Skeletal muscle tissue (tissue), 4 donors: ENCODE measurements around the gene MYH10. TPM values are rescaled to one million over a fixed set of nuclear protein-coding genes. Genes with fewer than 3 reads are reported as not detected.

Experiments used
- H3K27ac ChIP-seq: one replicate; pipeline ENCODE4 v1.7.0; 2013; ENCODE audit warnings: mild to moderate bottlenecking, low read depth, low read length, inconsistent platforms
- H3K27me3 ChIP-seq, 3 donors: one replicate each; pipeline ENCODE4 v1.7.0; 2013; ENCODE audit warnings: low read length in 3 of 3; ENCODE audit not compliant: control insufficient read depth in 3 of 3, insufficient read depth in 3 of 3
- H3K36me3 ChIP-seq, 3 donors: one replicate each; pipeline ENCODE4 v1.7.0; 2013; ENCODE audit warnings: low read length in 3 of 3; ENCODE audit not compliant: control insufficient read depth in 3 of 3, insufficient read depth in 3 of 3
- H3K4me1 ChIP-seq, 3 donors: one replicate each; pipeline ENCODE4 v1.7.0; 2013; ENCODE audit warnings: low read length in 3 of 3, mild to moderate bottlenecking in 3 of 3; ENCODE audit not compliant: control insufficient read depth in 3 of 3, insufficient read depth in 3 of 3
- H3K4me3 ChIP-seq, 3 donors: one replicate each; pipeline ENCODE4 v1.7.0; 2013; ENCODE audit warnings: low read length in 3 of 3
- H3K9ac ChIP-seq, 3 donors: one replicate each; pipeline ENCODE4 v1.7.0; 2013; ENCODE audit warnings: low read length in 3 of 3, mild to moderate bottlenecking in 3 of 3, moderate library complexity in 2 of 3, low read depth in 1 of 3
- H3K9me3 ChIP-seq, 3 donors: one replicate each; pipeline ENCODE4 v1.7.0; 2013; ENCODE audit warnings: low read length in 3 of 3; ENCODE audit not compliant: control insufficient read depth in 3 of 3
- total RNA-seq: library from RNA; depleted of rRNA; stranded (reverse); fragments of >200 nt; gene quantifications from one replicate; pipeline ENCODE4 v1.2.3, GENCODE V29; 2014
- donor health status: Osteomylitis.

Gene MYH10
- total RNA-seq, 1 donor from 2014 or later, result 72.0 TPM

DNA sequence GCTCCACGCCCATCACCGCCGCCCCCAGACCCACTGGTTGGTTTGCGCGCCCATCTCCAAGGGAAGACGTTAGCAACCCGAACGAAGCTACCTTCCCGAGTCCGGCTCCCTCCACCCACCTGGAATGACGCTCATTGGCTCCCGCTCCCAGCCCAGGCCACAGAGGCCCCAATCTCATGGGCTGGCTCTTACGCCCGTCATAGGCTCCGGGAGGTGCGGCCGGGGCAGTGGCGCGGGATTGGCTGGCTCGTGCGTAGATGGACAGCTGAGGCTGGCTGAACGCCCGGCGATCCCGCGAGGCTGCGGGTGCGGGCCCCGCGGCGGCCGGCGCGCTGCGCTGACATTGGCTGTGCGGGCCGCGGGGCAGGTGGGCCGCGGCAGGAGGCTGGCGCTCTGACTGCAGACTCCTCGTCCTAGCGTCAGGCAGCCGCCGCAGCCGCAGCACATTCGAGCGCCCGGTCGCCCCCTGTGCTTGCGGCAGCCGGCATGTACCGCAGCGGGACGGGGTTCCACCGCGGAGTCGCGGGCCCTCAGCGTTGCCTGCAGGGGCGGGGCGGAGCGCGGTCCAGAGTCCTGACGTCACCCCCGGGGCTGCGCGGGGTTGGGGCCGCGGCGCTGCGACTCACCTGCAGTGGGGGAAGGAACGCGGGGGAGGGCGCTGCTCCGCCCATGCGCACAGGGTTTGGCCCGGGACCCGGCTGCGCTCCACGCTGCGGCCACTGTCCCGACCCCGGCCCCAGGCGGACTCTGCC, 453 bp upstream of the MYH10 start:
- no peak overlapping the region for H3K27ac ChIP-seq

GRCh38 chr17:8629371-8630226, 926 bp downstream of the MYH10 start:
- peak overlapping the region; percentile 82 to 87 (median 84) for H3K4me3 ChIP-seq
- H3K9me3 ChIP-seq, result no peaks in the 10 kb centered on the region
- peaks cover 6 to 8% (median 7%) of the 10 kb centered on the region in 3 donors for H3K4me1 ChIP-seq
- no peaks in the 10 kb centered on the region for H3K36me3 ChIP-seq
- peaks cover 0 to 9% (median 0%) of the 10 kb centered on the region in 3 donors for H3K27me3 ChIP-seq
- peak overlapping the region; percentile 19 for H3K27ac ChIP-seq
- peak overlapping the region; percentile 51 to 89 (median 72) for H3K9ac ChIP-seq

More for the DNA sequence above, 453 bp upstream of the MYH10 start:
- H3K4me3 ChIP-seq, result peak overlapping the region; percentile 82 to 87 (median 84)
- H3K9me3 ChIP-seq, result no peaks in the 10 kb centered on the region
- peaks cover 0 to 9% (median 0%) of the 10 kb centered on the region in 3 donors for H3K27me3 ChIP-seq
- H3K9ac ChIP-seq, result peak overlapping the region in 2 of 3 donors; percentile 62 to 89
- no peaks in the 10 kb centered on the region for H3K36me3 ChIP-seq
- H3K4me1 ChIP-seq, result peaks cover 6 to 8% (median 7%) of the 10 kb centered on the region in 3 donors

GRCh38 chr17:8628609-8629169, 1.8 kb downstream of the MYH10 start:
- Histone ChIP-seq H3K9ac (peak overlapping the region in 1 of 3 donors; percentile 66), H3K27me3 (peaks cover 0 to 9% (median 0%) of the 10 kb centered on the region in 3 donors), H3K4me1 (peaks cover 6 to 8% (median 7%) of the 10 kb centered on the region in 3 donors), H3K36me3 (no peaks in the 10 kb centered on the region), H3K4me3 (peak overlapping the region in 1 of 3 donors; percentile 41), H3K27ac (no peak overlapping the region), H3K9me3 (no peaks in the 10 kb centered on the region)

GRCh38 chr17:8628172-8628571, 2.4 kb downstream of the MYH10 start:
- no peak overlapping the region for H3K27ac ChIP-seq
- H3K36me3 ChIP-seq, result no peaks in the 10 kb centered on the region
- H3K4me3 ChIP-seq, result no peak overlapping the region

GRCh38 chr17:8623591-8623990, 6.9 kb downstream of the MYH10 start:
- H3K4me3 ChIP-seq, result no peak overlapping the region

More at GRCh38 chr17:8628172-8628571, 2.4 kb downstream of the MYH10 start:
- Histone ChIP-seq H3K27me3 (peaks cover 0 to 9% (median 0%) of the 10 kb centered on the region in 3 donors), H3K9me3 (no peaks in the 10 kb centered on the region), H3K4me1 (peaks cover 6 to 8% (median 7%) of the 10 kb centered on the region in 3 donors), H3K9ac (no peak overlapping the region)

GRCh38 chr17:8622191-8622590, 8.3 kb downstream of the MYH10 start:
- Histone ChIP-seq H3K9me3 (no peaks in the 10 kb centered on the region), H3K36me3 (peaks cover 0 to 6% (median 0%) of the 10 kb centered on the region in 3 donors), H3K27me3 (peaks cover 0 to 2% (median 0%) of the 10 kb centered on the region in 3 donors), H3K9ac (no peak overlapping the region), H3K4me1 (no peaks in the 10 kb centered on the region), H3K27ac (no peak overlapping the region), H3K4me3 (no peak overlapping the region)

More at GRCh38 chr17:8623591-8623990, 6.9 kb downstream of the MYH10 start:
- peaks cover 0 to 6% (median 0%) of the 10 kb centered on the region in 3 donors for H3K36me3 ChIP-seq
- H3K9ac ChIP-seq, result no peak overlapping the region
- H3K27ac ChIP-seq, result no peak overlapping the region
- H3K27me3 ChIP-seq, result peaks cover 0 to 7% (median 0%) of the 10 kb centered on the region in 3 donors
- H3K9me3 ChIP-seq, result no peaks in the 10 kb centered on the region
- no peaks in the 10 kb centered on the region for H3K4me1 ChIP-seq

GRCh38 chr17:8621585-8621984, 8.9 kb downstream of the MYH10 start:
- no peaks in the 10 kb centered on the region for H3K27me3 ChIP-seq
- no peak overlapping the region for H3K4me3 ChIP-seq
- no peak overlapping the region for H3K27ac ChIP-seq
- no peaks in the 10 kb centered on the region for H3K4me1 ChIP-seq
- no peak overlapping the region for H3K9ac ChIP-seq
- peaks cover 0 to 6% (median 0%) of the 10 kb centered on the region in 3 donors for H3K36me3 ChIP-seq
- H3K9me3 ChIP-seq, result no peaks in the 10 kb centered on the region

- H3K9me3 ChIP-seq, result no peaks in the 10 kb centered on the region
- H3K27me3 ChIP-seq, result no peaks in the 10 kb centered on the region
- H3K27ac ChIP-seq, result no peak overlapping the region
- H3K4me1 ChIP-seq, result no peaks in the 10 kb centered on the region
- H3K4me3 ChIP-seq, result no peak overlapping the region
- H3K9ac ChIP-seq, result no peak overlapping the region
- peaks cover 0 to 6% (median 0%) of the 10 kb centered on the region in 3 donors for H3K36me3 ChIP-seq
Measured at GRCh38 chr17:8619294-8619693, 11.2 kb downstream of the MYH10 start.

- Histone ChIP-seq H3K4me1 (no peaks in the 10 kb centered on the region), H3K9ac (no peak overlapping the region), H3K27ac (no peak overlapping the region), H3K36me3 (peaks cover 0 to 6% (median 0%) of the 10 kb centered on the region in 3 donors), H3K4me3 (no peak overlapping the region), H3K9me3 (no peaks in the 10 kb centered on the region), H3K27me3 (no peaks in the 10 kb centered on the region)
Measured at GRCh38 chr17:8618825-8619224, 11.7 kb downstream of the MYH10 start.
